C4-2B (cell line): ENCODE results near the gene NPY4R.
"Not testable (repeated sequence)": the region's sequence is repeated elsewhere in the genome, so short reads cannot be mapped to it uniquely, and the experiment has no call there.

Experiments
- CTCF ChIP-seq: fragments of 450-650 bp; conservative IDR thresholded peaks from 2 replicates; pipeline ENCODE4 v1.5.1; 2017; ENCODE audit warnings: mild to moderate bottlenecking
- ZFX ChIP-seq: fragments of 450-650 bp; IDR thresholded peaks from 2 replicates; pipeline ENCODE4 v1.6.1; 2017

DNA sequence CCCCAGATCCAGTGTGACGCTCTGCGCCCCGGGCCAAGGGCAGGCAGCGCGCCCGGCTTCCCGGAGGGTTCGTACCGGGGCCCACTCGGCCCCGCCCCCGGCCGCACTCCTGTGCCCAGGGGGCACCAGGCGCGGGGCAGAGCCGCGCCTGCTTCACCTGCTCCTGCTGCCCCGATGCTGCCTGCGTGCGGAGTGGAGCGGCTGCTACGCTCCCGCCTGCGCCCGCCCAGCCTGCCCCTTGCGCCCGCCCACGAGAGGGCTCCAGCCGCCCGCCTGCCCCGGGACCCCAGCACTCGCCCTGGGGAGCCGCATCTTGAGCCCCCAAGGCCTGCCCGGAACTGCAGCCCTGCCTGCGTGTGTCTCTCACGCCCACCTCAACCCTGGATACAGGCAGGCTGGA is at the start of gene NPY4R:
- not testable (repeated sequence) for TF ChIP-seq CTCF, ZFX
